ENCODE data around the gene SBF2.

SBF2 gene

GRCh38 chr11:9732453-9732852, 561.6 kb downstream of the SBF2 start:
- DNase-seq = no peak

GRCh38 chr11:9731256-9731655, 562.8 kb downstream of the SBF2 start:
- DNase-seq = no peak

All from left hindlimb (tissue), 1 donor.